CD4-positive, alpha-beta T cell (primary cell): ENCODE results near the gene ZEB2. TPM values are rescaled to one million over a fixed set of nuclear protein-coding genes. Genes with fewer than 3 reads are reported as not detected.

Experiments
- ATAC-seq: fragments of 200-7000 bp; cut with Tn5 transposase; one replicate; pipeline ENCODE4 v1.10.0; 2022; ENCODE audit warnings: mild to moderate bottlenecking; ENCODE audit not compliant: poor library complexity
- CTCF ChIA-PET: fragments of 350-600 bp; sonication (Branson Sonifier 250); formaldehyde crosslinking; loops from one replicate; lab custom pipeline; 2021; ENCODE audit warnings: antibody characterized with exemption, inconsistent platforms; lab: Charles Lee
- POLR2A ChIA-PET: fragments of 350-600 bp; sonication (Branson Sonifier 250); formaldehyde crosslinking; loops from one replicate; lab custom pipeline; 2021; ENCODE audit warnings: antibody characterized with exemption, inconsistent platforms; lab: Charles Lee
- DNase-seq, 14 experiments: peaks; one replicate each; pipeline ENCODE4 v3.0.0-alpha.2; 2013 to 2020; ENCODE audit warnings: mixed read lengths in 2 of 14
- H3K27ac ChIP-seq, 2 donors: one replicate each; pipeline versions ENCODE4 v1.5.1 to v1.7.0; 2013; ENCODE audit warnings: low read length in 2 of 2, low read depth in 1 of 2, mild to moderate bottlenecking in 1 of 2
- H3K27me3 ChIP-seq, 2 experiments: 1 replicate in 1 of 2; 2 replicates in 1 of 2; pipeline versions ENCODE4 v1.6.1 to v1.7.0; 2013; ENCODE audit warnings: low read length in 2 of 2, control low read depth in 1 of 2, mild to moderate bottlenecking in 1 of 2, moderate library complexity in 1 of 2; ENCODE audit not compliant: insufficient read depth in 2 of 2, control insufficient read depth in 1 of 2
- H3K36me3 ChIP-seq: one replicate; pipeline ENCODE4 v1.6.1; 2013; ENCODE audit warnings: low read length, control low read depth; ENCODE audit not compliant: insufficient read depth
- H3K4me1 ChIP-seq: one replicate; pipeline ENCODE4 v1.6.1; 2013; ENCODE audit warnings: low read length, control low read depth; ENCODE audit not compliant: insufficient read depth
- H3K4me3 ChIP-seq: one replicate; pipeline ENCODE4 v1.5.1; 2013; ENCODE audit warnings: mild to moderate bottlenecking, low read length, moderate library complexity
- H3K9me3 ChIP-seq, 2 experiments: 1 replicate in 1 of 2; 2 replicates in 1 of 2; pipeline versions ENCODE4 v1.6.1 to v1.7.0; 2013; ENCODE audit warnings: low read length in 2 of 2, mild to moderate bottlenecking in 2 of 2, control low read depth in 1 of 2, moderate library complexity in 1 of 2; ENCODE audit not compliant: control insufficient read depth in 1 of 2, insufficient read depth in 1 of 2
- H3K27ac Mint-ChIP-seq: one replicate; pipeline ENCODE4 v1.8.0; 2020; ENCODE audit warnings: mixed read lengths
- H3K27me3 Mint-ChIP-seq: one replicate; pipeline ENCODE4 v1.8.0; 2021; ENCODE audit warnings: mixed read lengths
- H3K36me3 Mint-ChIP-seq: one replicate; pipeline ENCODE4 v1.8.0; 2021; ENCODE audit warnings: low read depth, mixed read lengths
- H3K4me1 Mint-ChIP-seq: one replicate; pipeline ENCODE4 v1.8.0; 2021; ENCODE audit warnings: low read depth, mixed read lengths
- H3K4me3 Mint-ChIP-seq: one replicate; pipeline ENCODE4 v1.8.0; 2020; ENCODE audit warnings: mild to moderate bottlenecking, mixed read lengths
- H3K9me3 Mint-ChIP-seq: one replicate; pipeline ENCODE4 v1.8.0; 2020; ENCODE audit warnings: mixed read lengths
- intact Hi-C, 2 experiments: fragments of 100-400 bp; cut with DNase I in 1 of 2; cut with micrococcal nuclease in 1 of 2; formaldehyde crosslinking; loops; one replicate each; pipeline versions ENCODE4 v1.15.1 to v1.9.0; 2023 to 2025; cut with DNase I, micrococcal nuclease
- total RNA-seq, 174 experiments: library from RNA in 2 of 174; stranded (reverse) in 2 of 174; gene quantifications; one replicate each; pipeline ENCODE4 v1.2.3 and lab custom pipeline; 2021 to 2026
- TF ChIP-seq, protein P1 (sequence below): fragments of 200-600 bp; IDR thresholded peaks from one replicate; pipeline ENCODE4 v1.8.0; 2022; ENCODE audit warnings: antibody characterized with exemption, mild to moderate bottlenecking

ZEB2 gene
- total RNA-seq, 2 experiments from 2014 or later: 12.3 to 13.4 TPM

DNA sequence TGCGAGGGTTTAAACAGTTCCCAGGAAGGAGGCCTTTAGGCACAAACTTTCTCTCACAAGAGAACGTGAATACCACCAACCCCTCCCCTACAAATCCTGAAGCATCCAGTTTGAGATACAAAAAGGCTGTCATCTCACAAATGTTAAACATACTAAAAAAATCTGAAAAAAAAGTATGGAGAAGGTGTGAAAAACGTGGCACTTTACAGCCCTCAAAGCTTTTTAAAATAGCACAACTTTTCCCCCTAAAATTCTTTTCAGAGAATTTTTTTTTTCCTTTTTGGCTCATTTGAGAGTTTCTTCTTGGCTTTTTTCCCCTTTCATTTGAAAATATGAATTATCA is 10.1 kb downstream of the ZEB2 start:
- peaks cover 3% of the 10 kb centered on the region for H3K4me1 ChIP-seq
- no peak overlapping the region for H3K4me3 Mint-ChIP-seq

DNA sequence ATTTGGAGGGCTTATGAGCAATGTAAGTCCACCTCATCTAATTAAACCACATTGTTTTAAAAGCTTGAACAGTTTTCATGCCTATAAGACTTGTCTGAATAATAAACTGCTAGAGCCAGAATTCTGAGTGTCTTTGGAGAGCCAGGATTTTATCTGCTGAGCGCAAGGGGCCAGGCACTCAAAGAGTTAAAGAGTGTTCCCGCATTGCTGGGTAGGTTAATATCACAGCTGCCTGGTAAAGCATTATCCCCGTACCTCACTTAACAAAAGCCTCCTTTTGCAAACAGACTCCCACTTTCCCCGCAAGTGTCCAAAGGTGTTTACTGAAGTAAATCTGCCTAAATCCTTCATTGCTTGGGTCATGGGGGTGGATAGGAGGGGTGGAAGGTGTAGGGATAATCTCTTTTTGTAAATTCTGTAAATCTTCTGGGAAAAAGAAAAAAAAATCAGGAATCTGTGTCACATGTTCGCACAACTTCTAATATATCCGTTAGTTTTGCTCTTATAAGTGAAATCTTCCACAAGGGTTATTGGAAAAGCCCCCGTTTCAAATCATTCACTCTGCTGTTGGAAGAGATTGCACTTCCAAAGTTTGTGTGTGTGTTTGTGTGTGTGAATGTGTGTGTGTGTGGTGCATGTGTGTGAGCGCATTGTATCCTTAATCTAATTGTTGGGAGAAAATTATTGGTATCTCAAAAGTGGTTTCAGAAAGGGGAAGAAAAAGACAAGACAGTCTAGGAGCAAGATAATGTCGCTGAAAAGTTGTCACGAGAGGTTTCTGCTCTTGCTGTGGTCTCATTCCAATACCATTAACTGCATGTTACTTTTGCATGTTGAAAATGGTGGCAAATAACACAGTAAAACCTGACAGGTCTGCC is 10.7 kb downstream of the ZEB2 start:
- Histone ChIP-seq H3K4me1 (peaks cover 3% of the 10 kb centered on the region), H3K27me3 (peaks cover 10 to 21% of the 10 kb centered on the region in 2 experiments), H3K27ac (no peak overlapping the region), H3K36me3 (no peaks in the 10 kb centered on the region), H3K9me3 (no peaks in the 10 kb centered on the region), H3K4me3 (no peak overlapping the region)
- DNase-seq (no peak), ATAC-seq (no peak)
- no peak overlapping the region for H3K4me3 Mint-ChIP-seq
- TF ChIP-seq, protein P1, sequence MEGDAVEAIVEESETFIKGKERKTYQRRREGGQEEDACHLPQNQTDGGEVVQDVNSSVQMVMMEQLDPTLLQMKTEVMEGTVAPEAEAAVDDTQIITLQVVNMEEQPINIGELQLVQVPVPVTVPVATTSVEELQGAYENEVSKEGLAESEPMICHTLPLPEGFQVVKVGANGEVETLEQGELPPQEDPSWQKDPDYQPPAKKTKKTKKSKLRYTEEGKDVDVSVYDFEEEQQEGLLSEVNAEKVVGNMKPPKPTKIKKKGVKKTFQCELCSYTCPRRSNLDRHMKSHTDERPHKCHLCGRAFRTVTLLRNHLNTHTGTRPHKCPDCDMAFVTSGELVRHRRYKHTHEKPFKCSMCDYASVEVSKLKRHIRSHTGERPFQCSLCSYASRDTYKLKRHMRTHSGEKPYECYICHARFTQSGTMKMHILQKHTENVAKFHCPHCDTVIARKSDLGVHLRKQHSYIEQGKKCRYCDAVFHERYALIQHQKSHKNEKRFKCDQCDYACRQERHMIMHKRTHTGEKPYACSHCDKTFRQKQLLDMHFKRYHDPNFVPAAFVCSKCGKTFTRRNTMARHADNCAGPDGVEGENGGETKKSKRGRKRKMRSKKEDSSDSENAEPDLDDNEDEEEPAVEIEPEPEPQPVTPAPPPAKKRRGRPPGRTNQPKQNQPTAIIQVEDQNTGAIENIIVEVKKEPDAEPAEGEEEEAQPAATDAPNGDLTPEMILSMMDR: no peak
- H3K36me3 Mint-ChIP-seq: no peaks in the 10 kb centered on the region
- CTCF ChIA-PET: no interaction called here
- POLR2A ChIA-PET: no interaction called here
- intact Hi-C loops: no loop called here
- no peak overlapping the region for H3K27ac Mint-ChIP-seq
- peaks cover 63% of the 10 kb centered on the region for H3K27me3 Mint-ChIP-seq
- H3K9me3 Mint-ChIP-seq: no peaks in the 10 kb centered on the region
- H3K4me1 Mint-ChIP-seq: no peaks in the 10 kb centered on the region

More for the DNA sequence above, 10.1 kb downstream of the ZEB2 start:
- H3K9me3 Mint-ChIP-seq: no peaks in the 10 kb centered on the region
- H3K27ac ChIP-seq: no peak overlapping the region
- H3K36me3 ChIP-seq: no peaks in the 10 kb centered on the region
- H3K27ac Mint-ChIP-seq: no peak overlapping the region
- intact Hi-C loops: loop anchor here (10.0 kb wide), 2 partner anchors 175 to 325 kb away; a partner anchor contains a TSS
- no peaks in the 10 kb centered on the region for H3K4me1 Mint-ChIP-seq
- POLR2A ChIA-PET: no interaction called here
- no peaks in the 10 kb centered on the region for H3K9me3 ChIP-seq
- DNase-seq (no peak), ATAC-seq (no peak)
- CTCF ChIA-PET: no interaction called here
- TF ChIP-seq, protein P1: no peak
- H3K27me3 ChIP-seq: peaks cover 11 to 25% of the 10 kb centered on the region in 2 experiments
- peaks cover 68% of the 10 kb centered on the region for H3K27me3 Mint-ChIP-seq
- H3K4me3 ChIP-seq: no peak overlapping the region
- no peaks in the 10 kb centered on the region for H3K36me3 Mint-ChIP-seq

DNA sequence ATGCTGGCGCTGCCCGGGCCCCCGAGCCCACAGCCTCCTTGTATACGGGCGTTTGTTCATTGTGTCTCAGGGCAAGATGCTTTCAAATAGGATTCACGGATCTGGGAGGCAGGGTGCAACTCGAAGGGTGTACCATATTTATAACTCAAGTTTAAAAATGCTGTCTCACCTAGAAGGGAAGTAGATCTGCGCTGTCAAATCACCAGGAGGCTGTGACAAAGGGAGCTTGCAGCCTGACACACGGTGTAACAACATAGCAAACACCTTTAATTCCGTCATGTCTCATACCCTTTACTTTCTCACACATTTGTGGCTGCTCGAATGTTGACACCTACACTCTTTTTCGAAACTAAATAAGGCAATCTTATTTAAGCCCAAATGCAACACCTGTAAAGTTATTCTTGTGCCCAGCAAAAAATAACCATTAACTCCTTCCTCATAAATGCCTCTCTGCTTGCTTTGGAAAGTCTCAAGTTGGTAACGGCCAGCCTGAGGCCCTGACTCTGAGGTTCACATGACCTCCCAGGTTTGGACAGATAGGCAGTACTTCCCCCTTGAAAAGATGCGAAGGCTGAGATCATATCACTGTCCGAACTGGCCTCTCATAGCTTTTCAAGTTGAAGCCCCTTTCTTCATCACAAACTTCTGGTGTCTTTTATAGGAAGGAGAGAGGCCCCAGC is 11.6 kb downstream of the ZEB2 start:
- H3K36me3 Mint-ChIP-seq: no peaks in the 10 kb centered on the region
- H3K9me3 Mint-ChIP-seq: no peaks in the 10 kb centered on the region
- peak in 3 of 14 experiments; percentile 46 to 74 (median 46) for DNase-seq
- peak; percentile 21 for ATAC-seq
- intact Hi-C loops: no loop called here
- ChIA-PET POLR2A (no interaction called here), CTCF (no interaction called here)
- peaks cover 3% of the 10 kb centered on the region for H3K4me1 ChIP-seq
- H3K27me3 Mint-ChIP-seq: peaks cover 54% of the 10 kb centered on the region
- H3K27ac ChIP-seq: no peak overlapping the region
- H3K9me3 ChIP-seq: no peaks in the 10 kb centered on the region
- H3K36me3 ChIP-seq: no peaks in the 10 kb centered on the region
- no peak overlapping the region for H3K4me3 Mint-ChIP-seq
- no peaks in the 10 kb centered on the region for H3K4me1 Mint-ChIP-seq
- TF ChIP-seq, protein P1: no peak
- peaks cover 3 to 14% of the 10 kb centered on the region in 2 experiments for H3K27me3 ChIP-seq
- H3K27ac Mint-ChIP-seq: no peak overlapping the region
- no peak overlapping the region for H3K4me3 ChIP-seq
